HL-60 (cell line): ENCODE measurements around the gene GJC1.
A peak's percentile ranks its signal among the peaks of the same experiment; 100 is the strongest.

Source experiments
- DNase-seq, 2 experiments: peaks; one replicate each; pipeline ENCODE4 v3.0.0-alpha.2; 2010 to 2020; ENCODE audit warnings: low read depth in 1 of 2, low spot score in 1 of 2
- H3K27ac ChIP-seq: fragments of 250-450 bp; sonication (Bioruptor Pico); replicated peaks from 2 replicates; pipeline ENCODE4 v1.5.1; 2020; ENCODE audit warnings: mild to moderate bottlenecking, moderate library complexity
- H3K27me3 ChIP-seq: fragments of 250-450 bp; sonication (Bioruptor Pico); 2 replicates; pipeline ENCODE4 v1.5.1; 2021; ENCODE audit warnings: mild to moderate bottlenecking, moderate library complexity; ENCODE audit not compliant: insufficient read depth, poor library complexity, severe bottlenecking
- H3K4me3 ChIP-seq: replicated peaks from 2 replicates; pipeline ENCODE4 v1.5.1; 2011; ENCODE audit warnings: mild to moderate bottlenecking, control low read depth, low read length; ENCODE audit not compliant: insufficient read depth
- GABPA ChIP-seq: IDR thresholded peaks from 2 replicates; pipeline ENCODE4 v1.6.1; 2012; ENCODE audit warnings: low read depth
- POLR2AphosphoS5 ChIP-seq: IDR thresholded peaks from 2 replicates; pipeline ENCODE4 v1.6.1; 2012; ENCODE audit warnings: low read depth
- SPI1 ChIP-seq: IDR thresholded peaks from 2 replicates; pipeline ENCODE4 v1.6.1; 2012; ENCODE audit warnings: low read depth, mild to moderate bottlenecking, borderline replicate concordance
- TF ChIP-seq, protein P1 (sequence below): IDR thresholded peaks from one replicate; pipeline ENCODE4 v1.5.1; 2011; ENCODE audit warnings: low read length, control low read depth, inconsistent platforms; ENCODE audit not compliant: insufficient read depth
- TF ChIP-seq, protein P2 (sequence below): IDR thresholded peaks from 2 replicates; pipeline ENCODE4 v1.6.1; 2012; ENCODE audit warnings: low read depth; ENCODE audit not compliant: insufficient replicate concordance

The GJC1 gene

DNA sequence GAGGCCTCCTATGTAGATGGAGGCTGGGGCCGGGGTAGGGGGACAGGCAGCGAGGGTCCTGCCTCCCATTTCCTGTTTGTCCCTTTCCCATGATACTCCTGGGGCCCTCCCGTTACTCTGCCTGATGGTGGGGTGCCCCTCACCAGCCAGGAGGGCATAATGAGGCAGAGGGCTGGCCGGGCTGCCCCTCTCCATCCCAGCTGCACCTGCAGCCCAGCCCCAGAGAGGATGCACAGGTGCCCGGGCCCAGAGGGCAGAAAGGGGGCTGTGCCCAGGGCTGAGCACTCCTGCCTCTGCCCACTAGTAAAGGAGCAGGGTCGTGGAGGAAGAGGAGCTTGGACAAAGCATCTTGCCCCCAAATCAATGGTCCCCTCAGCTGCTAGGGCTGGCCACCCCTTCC lies 60.9 kb downstream of the GJC1 start:
- no peak for TF ChIP-seq POLR2AphosphoS5
- TF ChIP-seq SPI1 = no peak
- no peak for TF ChIP-seq GABPA
- TF ChIP-seq, protein P1, sequence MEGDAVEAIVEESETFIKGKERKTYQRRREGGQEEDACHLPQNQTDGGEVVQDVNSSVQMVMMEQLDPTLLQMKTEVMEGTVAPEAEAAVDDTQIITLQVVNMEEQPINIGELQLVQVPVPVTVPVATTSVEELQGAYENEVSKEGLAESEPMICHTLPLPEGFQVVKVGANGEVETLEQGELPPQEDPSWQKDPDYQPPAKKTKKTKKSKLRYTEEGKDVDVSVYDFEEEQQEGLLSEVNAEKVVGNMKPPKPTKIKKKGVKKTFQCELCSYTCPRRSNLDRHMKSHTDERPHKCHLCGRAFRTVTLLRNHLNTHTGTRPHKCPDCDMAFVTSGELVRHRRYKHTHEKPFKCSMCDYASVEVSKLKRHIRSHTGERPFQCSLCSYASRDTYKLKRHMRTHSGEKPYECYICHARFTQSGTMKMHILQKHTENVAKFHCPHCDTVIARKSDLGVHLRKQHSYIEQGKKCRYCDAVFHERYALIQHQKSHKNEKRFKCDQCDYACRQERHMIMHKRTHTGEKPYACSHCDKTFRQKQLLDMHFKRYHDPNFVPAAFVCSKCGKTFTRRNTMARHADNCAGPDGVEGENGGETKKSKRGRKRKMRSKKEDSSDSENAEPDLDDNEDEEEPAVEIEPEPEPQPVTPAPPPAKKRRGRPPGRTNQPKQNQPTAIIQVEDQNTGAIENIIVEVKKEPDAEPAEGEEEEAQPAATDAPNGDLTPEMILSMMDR = no peak
- TF ChIP-seq, protein P2, sequence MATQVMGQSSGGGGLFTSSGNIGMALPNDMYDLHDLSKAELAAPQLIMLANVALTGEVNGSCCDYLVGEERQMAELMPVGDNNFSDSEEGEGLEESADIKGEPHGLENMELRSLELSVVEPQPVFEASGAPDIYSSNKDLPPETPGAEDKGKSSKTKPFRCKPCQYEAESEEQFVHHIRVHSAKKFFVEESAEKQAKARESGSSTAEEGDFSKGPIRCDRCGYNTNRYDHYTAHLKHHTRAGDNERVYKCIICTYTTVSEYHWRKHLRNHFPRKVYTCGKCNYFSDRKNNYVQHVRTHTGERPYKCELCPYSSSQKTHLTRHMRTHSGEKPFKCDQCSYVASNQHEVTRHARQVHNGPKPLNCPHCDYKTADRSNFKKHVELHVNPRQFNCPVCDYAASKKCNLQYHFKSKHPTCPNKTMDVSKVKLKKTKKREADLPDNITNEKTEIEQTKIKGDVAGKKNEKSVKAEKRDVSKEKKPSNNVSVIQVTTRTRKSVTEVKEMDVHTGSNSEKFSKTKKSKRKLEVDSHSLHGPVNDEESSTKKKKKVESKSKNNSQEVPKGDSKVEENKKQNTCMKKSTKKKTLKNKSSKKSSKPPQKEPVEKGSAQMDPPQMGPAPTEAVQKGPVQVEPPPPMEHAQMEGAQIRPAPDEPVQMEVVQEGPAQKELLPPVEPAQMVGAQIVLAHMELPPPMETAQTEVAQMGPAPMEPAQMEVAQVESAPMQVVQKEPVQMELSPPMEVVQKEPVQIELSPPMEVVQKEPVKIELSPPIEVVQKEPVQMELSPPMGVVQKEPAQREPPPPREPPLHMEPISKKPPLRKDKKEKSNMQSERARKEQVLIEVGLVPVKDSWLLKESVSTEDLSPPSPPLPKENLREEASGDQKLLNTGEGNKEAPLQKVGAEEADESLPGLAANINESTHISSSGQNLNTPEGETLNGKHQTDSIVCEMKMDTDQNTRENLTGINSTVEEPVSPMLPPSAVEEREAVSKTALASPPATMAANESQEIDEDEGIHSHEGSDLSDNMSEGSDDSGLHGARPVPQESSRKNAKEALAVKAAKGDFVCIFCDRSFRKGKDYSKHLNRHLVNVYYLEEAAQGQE = no peak
- no peak for DNase-seq

DNA sequence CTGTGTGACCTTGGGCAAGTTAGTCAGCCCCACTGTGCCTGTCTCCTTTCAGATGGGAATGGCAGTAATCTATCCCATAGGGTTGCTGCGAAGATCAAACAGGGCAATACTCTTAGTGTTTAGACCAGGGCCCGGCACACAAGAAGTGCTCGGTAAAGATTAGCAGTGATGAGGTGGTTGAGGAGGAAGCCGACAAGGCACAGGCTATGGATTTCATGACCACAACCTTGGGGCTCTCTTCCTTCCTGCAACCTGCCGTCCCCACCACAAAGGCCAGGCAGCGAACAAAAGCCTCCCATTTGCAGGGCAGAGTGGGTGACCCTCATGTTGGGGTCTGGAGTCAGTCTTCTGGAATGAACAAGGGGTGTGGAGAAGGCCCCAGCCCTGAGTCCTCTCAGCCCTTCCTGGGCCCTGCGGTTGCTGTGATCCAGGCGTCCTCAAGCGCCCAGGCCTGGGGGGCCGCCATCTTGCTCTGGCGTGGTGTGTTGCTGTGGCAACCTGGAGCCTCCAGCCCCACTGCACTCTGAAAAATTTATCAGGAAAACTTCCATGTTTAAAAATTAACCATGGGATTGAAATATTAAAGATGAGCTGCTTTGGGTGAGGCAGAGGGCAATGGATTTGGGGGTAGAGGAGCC lies 61.5 kb downstream of the GJC1 start:
- Histone ChIP-seq H3K4me3 (no peak overlapping the region), H3K27ac (peak overlapping the region; percentile 47; the same call in 1 of the 2 replicates), H3K27me3 (no peaks in the 10 kb centered on the region)
- TF ChIP-seq, protein P2 = no peak
- TF ChIP-seq, protein P1 = no peak
- TF ChIP-seq POLR2AphosphoS5 (no peak), GABPA (no peak), SPI1 (no peak)
- DNase-seq = peak; percentile 38 to 59

More for the DNA sequence above, 60.9 kb downstream of the GJC1 start:
- no peak overlapping the region for H3K27ac ChIP-seq
- no peaks in the 10 kb centered on the region for H3K27me3 ChIP-seq
- H3K4me3 ChIP-seq = no peak overlapping the region

DNA sequence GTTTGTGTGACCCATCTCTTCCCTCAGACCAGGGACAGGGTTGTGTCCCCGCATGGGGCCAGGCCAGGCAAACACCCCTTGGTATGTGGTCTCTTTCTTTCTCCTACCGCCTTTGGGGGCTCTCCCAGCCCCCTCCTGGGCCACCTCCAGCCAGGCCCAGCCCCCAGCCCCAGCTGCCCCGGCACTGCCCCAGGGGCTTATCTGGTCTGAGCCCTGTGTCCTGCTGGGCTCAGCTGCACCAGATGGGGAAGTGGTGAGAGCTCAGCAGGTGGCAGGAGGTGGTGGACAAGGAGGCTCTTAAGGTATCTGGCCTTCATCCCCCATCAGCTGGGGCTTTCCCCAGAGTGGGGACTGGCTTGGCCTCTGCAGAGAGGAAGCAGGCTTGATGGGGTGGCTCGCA lies 62.6 kb downstream of the GJC1 start:
- Histone ChIP-seq H3K27ac (no peak overlapping the region), H3K27me3 (no peaks in the 10 kb centered on the region), H3K4me3 (no peak overlapping the region)
- TF ChIP-seq SPI1 (peak; percentile 54; the same call in 1 of the 2 replicates), GABPA (no peak)
- peak in 1 of 2 experiments; percentile 37 for DNase-seq

DNA sequence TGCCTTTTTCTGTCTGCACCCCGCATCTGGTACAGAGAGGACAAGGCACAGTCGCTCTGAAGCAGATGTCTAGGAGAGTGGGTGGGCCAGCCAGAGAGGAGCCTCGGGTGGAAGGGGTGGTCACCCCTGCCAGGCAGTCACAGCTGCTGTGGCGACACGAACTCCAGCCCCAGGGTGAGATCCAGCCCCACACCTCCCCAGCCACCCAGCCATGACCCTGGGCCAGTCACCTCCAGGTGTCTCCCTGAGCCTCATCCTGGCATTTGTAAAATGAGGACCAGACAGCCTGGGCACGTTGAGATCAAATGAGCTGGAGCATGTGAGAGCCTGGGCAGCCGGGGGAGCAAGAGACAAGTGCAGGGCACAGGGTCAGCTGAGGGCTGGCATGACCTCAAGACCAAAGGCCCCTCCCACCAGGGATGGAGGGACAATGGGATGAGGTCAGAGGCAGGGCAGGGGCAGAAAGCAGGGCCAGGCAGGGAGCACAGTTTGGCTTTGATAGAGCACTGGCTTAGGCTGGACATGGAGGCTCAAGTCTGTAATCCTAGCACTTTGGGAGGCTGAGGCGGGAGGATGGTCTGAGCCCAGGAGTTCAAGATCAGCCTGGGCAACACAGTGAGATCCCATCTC lies 63.6 kb downstream of the GJC1 start:
- Histone ChIP-seq H3K27me3 (no peaks in the 10 kb centered on the region), H3K27ac (no peak overlapping the region), H3K4me3 (no peak overlapping the region)
- no peak for DNase-seq
- TF ChIP-seq, protein P1 = no peak
- TF ChIP-seq, protein P2 = no peak
